Activated CD4-positive, CD25-positive, alpha-beta regulatory T cell treated with anti-CD3 and anti-CD28 coated beads, Interleukin-2, amount 50 U/mL, for 24 hours (primary cell): ENCODE measurements around the gene ZNF687.

Experiments used
- ATAC-seq, 2 donors: fragments of 150-1000 bp; cut with Tn5 transposase; one replicate each; pipeline ENCODE4 v1.10.0; 2021; ENCODE audit warnings: mild to moderate bottlenecking in 1 of 2, moderate library complexity in 1 of 2

The ZNF687 gene

DNA sequence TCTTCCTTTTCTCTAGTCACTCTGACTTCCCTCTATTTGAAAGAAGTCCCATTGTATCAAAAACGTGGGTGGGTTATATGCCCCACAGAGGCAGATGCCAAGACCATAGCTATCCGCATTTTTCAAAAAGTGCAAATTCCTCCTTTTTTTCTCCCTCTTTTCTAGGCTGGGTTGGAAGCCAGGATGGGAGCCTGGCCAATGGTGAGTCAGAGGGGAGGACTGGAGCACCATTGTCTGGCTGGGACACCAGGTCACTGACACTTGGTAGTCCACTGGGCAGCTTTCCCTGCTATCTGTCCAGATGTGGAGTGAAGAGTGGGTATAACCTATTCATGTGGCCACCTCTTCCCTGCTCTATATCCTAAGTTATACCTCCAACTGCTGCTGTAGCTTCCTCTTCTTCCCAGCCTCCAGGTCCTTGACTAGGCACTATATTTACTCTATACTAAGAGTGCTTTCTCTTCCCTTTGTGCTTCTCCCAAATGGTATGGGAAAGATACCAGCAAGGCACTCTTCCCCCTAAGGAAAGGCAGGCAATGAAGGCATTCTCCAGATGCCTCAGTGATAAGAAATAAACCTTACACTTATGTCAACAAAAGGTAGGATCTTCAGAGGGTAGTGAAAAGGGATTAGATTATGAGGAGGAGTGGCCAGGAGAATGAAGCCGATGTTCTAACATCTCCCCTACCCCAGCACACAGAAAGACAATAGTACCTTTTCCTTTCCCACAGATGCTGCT is 32.2 kb downstream of the ZNF687 start:
- ATAC-seq, result no peak

DNA sequence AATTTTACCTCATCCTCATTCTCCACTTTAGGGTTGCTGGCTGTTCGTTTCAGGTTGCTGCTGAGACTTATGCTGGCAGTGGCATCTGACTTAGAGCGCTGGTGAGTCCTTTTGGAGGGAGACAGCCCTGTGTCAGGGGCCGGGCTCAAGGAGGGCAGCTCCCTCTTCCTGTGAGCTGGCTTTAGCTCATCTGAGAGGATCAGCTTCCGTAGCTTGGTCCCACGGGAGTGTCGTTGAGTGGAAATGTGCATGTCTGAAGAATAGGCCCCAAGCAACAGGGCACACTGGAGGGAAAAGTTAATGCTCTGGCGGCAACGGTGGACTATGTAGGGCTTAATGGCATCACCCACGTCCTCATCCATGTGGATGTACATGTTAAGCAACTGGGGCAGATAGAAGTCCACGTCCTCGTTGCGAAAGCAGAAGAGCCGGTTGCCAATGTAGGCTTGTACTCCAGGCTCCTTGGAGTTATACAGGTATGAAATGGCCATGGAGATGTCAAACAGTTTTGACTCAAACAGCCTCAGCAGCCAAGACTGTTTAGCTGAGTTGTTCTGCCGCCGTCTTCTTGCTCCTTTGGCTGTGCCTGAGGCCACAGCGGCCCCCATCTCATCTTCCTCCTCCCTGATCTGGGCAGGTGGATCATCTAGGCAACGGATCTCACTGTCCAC is 33.6 kb downstream of the ZNF687 start:
- ATAC-seq, result no peak

DNA sequence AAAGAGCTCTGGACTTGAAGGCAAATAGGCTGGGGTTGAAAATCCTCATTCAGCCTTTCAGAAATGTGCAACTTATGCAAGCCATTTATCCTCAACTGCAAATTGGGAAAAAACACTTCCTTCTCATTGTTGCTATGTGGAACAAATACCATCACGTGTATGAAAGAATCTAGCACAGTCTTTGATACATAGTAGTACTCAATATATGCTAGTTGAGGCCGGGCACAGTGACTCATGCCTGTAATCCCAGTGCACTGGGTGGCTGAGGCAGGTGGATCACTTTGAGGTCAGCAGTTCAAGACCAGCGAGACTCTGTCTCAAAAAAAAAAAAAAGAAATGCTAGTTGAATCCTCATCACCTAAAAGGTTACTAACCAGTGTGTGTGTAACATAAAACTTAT is 36.9 kb downstream of the ZNF687 start:
- no peak for ATAC-seq

DNA sequence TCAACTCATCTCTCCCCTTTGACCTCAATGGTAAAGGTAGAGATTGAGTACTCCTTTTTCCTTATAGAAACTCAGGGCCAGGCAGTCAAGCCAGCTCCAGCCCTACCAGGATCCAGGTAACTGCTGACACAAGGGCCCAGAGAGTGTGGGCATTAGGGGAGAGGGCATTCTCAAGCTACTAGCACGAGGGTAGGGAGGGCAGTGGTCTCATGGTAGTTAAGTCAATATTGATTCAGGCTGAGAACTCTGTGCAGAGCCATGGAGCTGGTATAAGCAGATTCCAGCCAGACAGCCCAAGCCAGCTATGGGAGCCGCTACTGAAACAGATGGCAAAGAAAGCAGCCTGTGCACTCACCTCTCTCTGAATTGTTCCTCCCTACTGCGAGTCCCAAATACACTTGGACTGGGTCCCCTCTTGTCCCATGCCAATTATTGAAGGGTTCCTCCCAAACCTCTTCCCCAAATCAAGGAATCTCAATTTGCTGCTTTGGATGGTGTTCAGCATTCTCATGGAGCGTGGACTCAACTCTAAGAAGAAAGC is 42.4 kb downstream of the ZNF687 start:
- ATAC-seq, result no peak

DNA sequence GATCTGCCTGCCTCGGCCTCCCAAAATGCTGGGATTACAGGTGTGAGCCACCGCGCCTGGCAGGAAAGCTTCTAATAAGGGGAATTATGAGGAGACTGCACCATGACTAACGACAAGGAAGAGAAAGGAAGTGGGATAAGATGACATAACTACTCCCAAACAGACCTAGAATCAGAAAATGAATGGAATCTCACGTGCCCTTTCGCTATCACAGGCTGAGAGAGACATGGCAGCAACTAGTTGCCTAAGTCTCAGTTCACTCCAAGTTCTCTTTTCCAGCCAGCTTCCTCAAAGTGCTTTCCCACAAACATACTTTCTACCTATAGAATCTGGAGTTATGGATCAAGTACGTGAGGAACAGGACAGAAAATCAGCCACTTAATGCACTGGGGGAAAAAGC is 43.1 kb downstream of the ZNF687 start:
- no peak for ATAC-seq

DNA sequence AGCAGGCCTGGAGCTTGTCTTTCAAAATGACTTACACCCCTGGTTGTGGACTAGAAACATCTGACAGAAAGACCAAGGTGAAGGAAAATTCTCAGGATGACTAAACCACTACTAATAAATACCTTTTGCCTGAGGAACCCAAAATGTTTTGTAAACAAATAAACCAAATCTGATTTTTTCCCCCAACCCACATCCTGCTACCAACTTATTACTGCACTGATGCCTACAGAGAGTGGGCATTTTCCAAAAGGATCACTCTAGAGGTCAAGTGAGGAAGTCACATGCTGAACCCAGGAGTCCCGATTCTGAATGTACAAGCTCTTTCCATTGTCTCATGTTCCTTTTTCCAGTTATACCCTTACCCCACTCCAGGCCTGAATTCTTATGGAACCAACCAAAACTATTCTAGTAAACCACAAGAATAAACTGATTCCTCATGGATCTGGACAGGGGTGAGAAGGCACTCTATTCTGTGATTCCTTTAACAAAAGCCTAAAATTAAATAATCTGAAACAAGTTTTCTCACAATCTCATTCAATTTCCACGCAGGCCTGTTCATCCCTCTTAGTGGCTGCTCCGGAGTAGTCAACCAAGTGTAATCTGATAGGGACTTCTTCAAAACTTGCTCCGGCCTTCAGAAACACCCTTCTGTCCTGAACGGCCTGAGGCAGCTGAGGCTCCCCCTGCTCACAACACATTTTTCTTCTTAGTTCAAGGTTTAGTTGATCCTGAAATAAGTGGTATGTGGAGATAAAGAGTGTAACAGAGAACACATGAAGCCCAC is 43.7 kb downstream of the ZNF687 start:
- ATAC-seq, result no peak

DNA sequence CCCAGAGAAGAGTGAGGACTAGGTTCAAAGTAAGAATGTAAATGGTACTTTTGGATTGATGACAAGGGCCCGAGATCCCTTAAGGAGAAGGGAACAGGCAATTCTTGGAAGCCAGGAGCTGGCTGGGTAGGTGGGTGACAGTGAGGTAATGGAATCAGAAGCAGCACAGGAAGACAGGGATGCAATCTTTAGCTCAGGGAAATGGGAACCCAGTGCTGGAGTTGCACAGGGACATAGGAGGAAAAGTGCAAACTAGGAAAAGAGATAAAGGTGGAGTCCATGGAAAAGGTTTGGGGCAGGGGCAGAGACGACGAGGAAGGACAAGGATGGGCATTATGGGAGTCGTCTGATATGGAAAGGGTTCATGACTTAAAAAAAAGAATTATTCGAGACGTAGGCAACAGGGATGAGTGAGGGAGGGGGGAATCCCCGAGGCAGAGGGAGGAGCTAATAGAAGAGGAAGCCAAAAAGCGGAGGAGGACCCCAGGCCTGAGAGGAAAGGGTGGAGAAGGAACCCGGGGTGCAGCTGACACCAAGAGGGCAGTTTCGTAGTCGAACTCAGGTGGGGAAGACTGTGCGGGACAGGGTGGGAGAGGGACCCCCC is 44.6 kb downstream of the ZNF687 start:
- peak; percentile 44 to 61 for ATAC-seq

DNA sequence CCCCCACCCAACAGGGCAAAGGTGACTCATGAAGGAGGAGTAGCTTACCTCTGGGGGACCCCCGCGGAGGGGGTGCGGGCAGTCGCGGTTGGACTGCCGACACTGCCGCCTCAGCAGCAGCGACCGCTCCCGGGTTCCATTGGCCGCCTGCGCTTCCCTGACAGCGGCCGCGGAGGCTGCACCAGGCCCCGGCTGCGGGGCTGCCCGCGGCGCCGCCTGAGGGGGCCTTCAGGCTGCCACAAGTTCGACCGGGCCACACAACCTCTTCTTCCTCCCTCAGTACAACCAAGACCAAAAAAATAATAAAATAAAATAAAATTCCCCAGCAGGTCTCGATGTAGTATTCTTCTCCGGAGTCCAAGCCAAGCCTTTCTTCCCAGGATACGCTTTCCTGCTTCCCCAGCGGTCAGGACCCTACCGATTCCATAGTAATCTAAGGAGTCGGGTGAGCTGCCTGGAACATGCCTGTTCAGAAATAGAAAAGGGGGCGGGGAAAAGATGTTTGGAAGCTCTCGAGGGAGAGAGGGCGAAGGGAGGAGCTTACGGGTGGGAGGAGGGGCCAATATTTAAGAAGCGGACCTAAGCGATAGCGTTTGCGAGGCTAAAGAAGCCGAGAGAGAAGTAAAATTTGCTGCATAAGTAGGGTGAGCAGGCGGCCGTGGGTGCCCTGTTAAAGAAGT is 45.3 kb downstream of the ZNF687 start, which contains the start of gene PI4KB:
Gene PI4KB (minus strand): TSS at position 194 of the 680 bp plus-strand sequence. CDS start 10,935 bp downstream, outside the sequence.
- peak; percentile 95 to 96 for ATAC-seq

DNA sequence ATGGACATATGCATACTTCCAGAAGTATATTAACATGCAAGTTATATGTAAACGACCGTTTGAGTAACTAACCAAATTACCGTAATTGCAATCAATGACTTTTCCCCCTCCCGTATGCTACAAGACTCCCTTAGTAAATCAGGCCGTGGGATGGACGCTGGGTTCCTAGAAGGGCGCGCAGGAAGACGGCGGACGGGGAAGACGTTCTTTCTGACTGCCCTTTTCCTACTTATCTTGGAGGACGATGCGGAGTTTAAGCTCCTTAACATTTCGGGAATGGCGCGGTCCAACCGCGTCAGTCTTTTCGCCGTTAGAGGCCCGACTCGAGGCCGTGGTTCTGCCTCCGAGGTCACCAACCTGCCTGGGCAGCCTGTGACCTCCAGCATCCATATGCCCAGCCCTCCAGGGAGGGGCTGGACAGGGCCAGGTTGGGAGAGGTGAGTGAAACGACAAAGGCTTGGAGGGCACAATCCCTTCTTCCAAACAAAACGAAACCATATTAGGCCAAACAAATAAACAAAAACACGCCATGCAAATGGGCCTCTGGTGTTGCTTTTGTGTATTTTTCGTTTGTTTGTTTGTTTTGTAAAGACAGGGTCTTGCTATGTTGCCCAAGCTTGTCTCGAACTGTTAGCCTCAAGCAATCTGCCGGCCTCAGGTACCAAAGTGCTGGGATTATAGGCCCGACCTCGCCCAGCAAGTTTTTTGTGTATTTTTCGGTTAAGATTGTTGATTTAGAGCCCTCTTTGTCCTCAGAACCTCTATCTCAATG is 46.0 kb downstream of the ZNF687 start:
- ATAC-seq, result peak; percentile 2 to 8

DNA sequence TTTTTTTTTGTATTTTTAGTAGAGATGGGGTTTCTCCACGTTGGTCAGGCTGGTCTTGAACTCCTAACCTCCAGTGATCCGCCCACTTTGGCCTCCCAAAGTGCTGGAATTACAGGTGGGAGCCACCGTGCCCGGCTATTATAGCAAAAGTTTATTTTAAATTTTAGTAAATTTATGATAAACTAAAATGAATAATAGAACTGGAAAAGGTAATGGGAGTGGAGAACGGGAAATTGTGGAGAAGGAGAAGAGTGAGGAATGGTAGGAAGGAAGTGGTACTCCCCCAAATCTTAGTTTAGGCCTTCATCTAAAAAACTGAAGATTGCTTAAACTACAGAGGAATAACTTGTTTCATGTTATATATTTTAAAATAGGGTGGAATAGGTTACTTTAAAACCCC is 52.7 kb downstream of the ZNF687 start:
- no peak for ATAC-seq

DNA sequence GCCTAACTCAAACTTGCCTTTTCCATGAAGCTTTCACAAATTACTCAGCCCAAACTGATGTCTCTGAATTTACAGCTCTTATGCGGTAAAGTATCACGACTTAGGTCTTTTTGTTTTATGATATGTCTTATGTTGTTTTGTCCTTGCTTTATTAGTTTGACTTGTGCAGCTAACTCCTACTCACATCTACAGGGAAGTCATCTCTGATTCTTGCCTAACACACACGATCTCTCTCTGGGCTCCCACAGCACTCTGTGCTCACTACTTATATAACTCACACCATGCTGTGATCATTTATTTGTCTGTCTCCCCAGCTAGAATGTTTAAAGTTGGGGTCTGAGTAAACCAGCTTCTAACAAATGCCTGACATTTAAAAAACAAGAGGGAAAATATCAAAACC is 54.5 kb downstream of the ZNF687 start:
- ATAC-seq, result no peak

DNA sequence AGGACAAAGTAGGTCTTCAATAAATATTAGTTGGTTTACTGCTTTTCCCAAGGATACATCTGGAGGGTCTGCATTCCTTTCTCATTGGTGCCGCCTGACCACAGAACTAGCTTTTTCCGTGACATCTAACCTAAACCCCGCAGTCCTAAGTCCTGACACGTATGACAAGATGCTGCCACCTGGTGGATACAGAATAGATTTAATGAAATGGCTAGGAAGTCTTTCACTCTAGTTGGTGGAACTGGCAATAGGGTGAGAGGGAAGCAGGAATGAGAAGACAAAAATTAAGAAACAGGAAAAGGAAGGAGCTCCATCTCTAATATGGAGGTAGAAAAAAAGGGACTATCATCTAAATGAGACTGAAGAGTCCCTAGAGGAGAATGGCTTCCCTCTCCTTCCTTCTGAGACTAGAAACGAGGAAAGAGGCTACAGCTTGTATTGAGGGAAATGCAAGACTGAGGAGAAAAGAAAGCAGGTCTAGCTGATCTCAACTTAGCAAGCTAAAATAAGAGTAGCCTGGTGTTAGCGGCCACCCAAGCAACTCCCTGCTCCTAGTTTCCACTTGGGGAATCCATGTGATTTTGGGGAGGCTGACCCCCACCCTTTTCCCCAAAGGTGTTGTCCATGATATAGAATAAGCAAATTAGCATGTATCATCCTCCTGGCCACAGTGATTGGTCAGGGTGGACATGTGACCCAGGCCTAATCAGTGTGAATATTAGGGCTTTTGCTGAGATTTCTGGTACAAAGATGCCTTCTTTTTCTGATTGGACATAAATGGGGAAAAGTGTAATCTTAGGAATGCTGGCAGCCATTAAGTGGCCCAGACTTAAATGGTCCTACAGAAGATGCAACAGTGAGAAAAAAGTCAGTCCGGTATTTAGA is 59.0 kb downstream of the ZNF687 start:
- ATAC-seq, result peak; percentile 82 to 89
